Ovary (tissue), 3 donors: Measurements from ENCODE around the gene CDC42EP1.

Experiments used
- EP300 ChIP-seq: sonication (generic); formaldehyde crosslinking; IDR thresholded peaks from one replicate; pipeline ENCODE4 v1.6.1; 2017; ENCODE audit warnings: antibody characterized with exemption
- POLR2A ChIP-seq: fragments of 450-650 bp; IDR thresholded peaks from one replicate; pipeline ENCODE4 v1.6.1; 2017; ENCODE audit warnings: antibody characterized with exemption, mild to moderate bottlenecking, moderate library complexity
- TF ChIP-seq, protein P1 (sequence below), 3 donors: fragments of 450-650 bp in 2 of 3; fragments of 200-600 bp in 1 of 3; IDR thresholded peaks; one replicate each; pipeline versions ENCODE4 v1.5.1 to v1.8.0; 2016 to 2022; ENCODE audit warnings: antibody characterized with exemption in 3 of 3, mild to moderate bottlenecking in 1 of 3
- donor health status: DM: no; HTN: no; CAD: no.

DNA sequence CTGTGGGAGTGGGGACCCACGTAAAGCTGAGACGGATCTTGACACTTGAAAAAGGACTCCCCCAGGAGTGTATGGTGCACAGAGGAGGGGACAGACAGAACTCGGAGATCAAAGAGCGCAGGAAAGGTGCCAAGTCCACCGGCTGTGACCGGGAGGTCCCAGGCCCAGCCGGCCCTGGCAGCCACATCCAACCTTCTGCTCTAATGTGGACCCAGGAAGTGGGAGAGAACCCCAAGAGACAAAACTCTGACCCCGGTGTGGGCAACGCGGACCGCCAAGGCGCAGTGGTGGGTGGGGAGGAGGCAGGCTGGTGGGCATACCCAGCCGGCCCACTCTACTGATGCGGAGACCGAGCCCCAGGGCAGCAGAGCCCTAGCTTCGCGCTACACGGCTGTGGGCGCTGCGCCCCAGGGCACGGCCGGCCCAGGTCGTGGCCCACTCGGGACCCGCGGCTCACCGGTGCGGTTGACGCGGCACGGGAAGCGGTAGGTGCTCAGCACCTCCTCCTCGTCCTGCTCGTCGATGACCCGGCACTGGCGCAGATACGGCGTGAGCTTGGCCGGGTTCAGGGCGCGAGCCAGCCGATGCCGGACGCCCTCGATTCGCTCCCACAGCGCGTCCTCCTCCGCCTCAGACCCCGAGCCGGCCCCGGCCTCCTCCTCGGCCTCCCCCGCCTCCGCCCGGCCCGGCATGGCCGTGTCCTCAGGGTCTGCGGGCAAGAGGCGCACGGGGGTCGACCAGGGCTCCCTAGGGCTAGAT lies 41.6 kb upstream of the CDC42EP1 start:
- TF ChIP-seq POLR2A = no peak
- TF ChIP-seq, protein P1, sequence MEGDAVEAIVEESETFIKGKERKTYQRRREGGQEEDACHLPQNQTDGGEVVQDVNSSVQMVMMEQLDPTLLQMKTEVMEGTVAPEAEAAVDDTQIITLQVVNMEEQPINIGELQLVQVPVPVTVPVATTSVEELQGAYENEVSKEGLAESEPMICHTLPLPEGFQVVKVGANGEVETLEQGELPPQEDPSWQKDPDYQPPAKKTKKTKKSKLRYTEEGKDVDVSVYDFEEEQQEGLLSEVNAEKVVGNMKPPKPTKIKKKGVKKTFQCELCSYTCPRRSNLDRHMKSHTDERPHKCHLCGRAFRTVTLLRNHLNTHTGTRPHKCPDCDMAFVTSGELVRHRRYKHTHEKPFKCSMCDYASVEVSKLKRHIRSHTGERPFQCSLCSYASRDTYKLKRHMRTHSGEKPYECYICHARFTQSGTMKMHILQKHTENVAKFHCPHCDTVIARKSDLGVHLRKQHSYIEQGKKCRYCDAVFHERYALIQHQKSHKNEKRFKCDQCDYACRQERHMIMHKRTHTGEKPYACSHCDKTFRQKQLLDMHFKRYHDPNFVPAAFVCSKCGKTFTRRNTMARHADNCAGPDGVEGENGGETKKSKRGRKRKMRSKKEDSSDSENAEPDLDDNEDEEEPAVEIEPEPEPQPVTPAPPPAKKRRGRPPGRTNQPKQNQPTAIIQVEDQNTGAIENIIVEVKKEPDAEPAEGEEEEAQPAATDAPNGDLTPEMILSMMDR (IDR thresholded peaks at IDR 0.05) = no peak
- TF ChIP-seq EP300 = no peak
